GM19099 (cell line): Measurements from ENCODE around the gene BLM.

Source experiments
- POLR2A ChIP-seq: IDR thresholded peaks from 3 replicates; pipeline ENCODE4 v1.6.1; 2011; ENCODE audit warnings: low read depth; ENCODE audit not compliant: insufficient read length; ENCODE audit errors: extremely low read depth

Gene BLM

GRCh38 chr15:90862964-90863778, 146.0 kb downstream of the BLM start:
- TF ChIP-seq POLR2A: no peak

- TF ChIP-seq POLR2A: no peak
Measured at GRCh38 chr15:90863987-90864386, 146.8 kb downstream of the BLM start.

- TF ChIP-seq POLR2A: no peak
Measured at GRCh38 chr15:90864507-90864906, 147.4 kb downstream of the BLM start.

- no peak for TF ChIP-seq POLR2A
Measured at GRCh38 chr15:90865702-90866101, 148.6 kb downstream of the BLM start.
